NAMALWA (cell line): ENCODE data around the gene SMAD3.
A peak's percentile ranks its signal among the peaks of the same experiment; 100 is the strongest.
"Not testable (repeated sequence)": the region's sequence is repeated elsewhere in the genome, so short reads cannot be mapped to it uniquely, and the experiment has no call there.

ENCODE experiments used
- DNase-seq: peaks from one replicate; pipeline ENCODE4 v3.0.0-alpha.2; 2015; ENCODE audit warnings: low spot score

SMAD3 gene

DNA sequence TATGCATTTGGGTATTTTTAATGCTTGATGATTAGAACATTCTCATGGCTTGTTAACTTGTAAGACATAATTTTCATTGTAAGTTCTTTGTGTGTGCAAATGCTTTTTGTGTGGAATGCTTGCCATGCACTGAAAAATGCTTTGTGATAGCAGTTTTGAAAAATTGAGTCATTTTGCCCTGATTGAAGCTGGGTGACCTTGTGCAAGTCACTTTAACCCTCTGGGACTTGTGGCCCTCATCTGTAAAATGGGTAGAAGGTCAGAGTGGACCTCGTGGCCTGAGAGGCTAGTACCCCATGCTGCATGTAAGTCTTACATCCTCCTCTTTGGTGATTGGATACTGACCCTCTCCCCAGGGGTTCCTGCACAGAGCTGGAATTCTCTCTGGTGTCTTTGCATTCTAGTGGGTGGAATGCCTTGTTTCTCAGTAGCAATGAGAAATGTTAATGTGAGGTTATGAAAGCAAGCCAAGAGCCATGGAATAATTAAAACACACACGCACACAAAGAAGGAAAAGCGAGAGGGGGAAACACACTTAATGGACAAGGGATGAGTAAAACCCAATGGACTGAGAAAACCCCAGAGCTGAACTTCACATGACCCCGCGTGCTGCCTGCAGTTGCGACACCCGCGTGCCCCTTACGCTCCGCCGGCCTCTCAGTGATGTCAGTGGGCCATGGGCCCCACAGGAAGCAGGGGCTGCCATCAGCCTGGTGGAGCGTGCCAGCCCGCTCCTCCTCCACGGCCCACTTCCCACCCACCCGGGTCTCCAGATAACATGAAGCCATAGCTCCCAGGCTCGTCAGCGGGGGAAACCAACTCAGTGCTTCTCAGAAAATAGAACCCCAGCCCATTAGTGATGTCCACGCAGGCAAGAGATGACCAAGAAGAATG is 44.0 kb downstream of the SMAD3 start:
- DNase-seq, result peak; percentile 90

DNA sequence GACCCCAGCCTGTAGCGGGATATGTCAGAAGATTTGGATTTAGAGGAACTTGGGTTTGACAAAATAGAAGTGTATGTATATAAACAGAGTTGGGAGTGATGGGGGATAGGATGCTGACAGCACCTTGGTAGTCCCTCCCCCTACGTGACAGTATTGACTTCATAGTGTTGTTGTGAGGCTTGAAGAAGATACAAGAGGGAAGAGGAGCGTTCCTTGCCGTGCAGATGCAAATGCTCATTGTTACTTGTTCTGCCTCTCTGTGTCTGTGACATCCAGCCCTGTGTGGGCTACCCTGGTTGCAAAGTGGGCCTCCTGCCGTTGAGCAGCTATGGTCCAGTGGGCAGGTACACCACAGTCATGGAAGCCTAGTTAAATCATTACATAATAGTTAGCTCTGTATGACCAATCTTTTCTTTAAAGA is 45.0 kb downstream of the SMAD3 start:
- DNase-seq, result peak; percentile 71

DNA sequence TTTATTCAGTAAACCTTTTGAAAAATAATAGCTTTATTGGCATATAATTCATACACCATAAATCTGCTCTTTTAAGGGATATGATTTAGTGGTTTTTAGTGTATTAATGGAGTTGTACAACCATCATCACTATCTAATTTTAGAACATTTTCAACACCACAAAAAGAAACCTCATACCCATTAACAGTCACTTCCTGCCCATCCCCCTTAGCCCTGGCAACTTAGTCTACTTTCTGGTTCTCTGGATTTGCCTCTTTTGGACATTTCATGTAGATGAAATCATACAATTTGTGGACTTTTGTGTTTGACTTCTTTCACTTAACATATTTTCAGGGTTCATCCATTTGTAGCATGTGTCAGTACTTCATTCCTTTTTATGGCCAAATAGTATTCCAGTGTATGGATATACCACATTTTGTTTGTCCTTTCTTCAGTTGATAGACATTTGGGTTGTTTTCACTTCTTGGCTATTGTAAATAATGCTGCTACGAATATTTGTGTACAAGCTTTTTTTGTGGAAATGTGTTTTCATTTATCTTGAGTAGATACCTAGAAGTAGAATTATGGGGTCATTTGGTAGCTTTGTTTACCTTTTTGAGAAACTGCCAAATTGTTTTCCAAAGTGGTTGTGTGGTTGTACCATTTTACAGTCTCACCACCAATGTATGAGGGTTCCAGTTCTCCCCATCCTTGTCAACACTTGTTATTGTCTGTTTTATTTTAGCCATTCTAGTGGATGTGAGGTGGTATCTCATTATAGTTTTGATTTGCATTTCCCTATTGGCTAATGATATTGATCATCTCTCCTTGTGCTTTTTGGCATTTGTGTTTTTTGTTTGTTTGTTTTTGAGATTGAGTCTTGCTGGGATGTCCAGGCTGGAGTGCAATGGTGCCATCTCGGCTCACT is 45.8 kb downstream of the SMAD3 start:
- DNase-seq, result peak; percentile 39

DNA sequence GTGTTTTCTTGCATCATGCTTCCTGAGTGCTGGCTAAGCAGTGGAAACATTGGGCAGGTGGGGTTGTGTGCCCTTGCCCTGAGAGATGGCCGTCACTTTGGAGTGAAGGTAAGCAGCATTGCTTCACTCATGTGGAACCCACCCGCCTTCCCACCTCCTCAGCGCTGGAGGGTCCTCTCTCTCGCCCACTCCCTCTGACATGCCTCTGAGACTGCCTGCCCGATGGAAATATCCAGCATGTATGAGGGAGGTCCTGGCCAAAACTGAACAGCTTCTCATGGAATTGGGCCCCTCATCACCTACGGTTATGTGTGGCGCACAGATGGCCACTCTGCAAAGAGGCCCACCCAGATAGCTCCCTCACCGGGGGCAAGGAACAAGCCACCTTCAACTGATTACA is 48.6 kb downstream of the SMAD3 start:
- no peak for DNase-seq

DNA sequence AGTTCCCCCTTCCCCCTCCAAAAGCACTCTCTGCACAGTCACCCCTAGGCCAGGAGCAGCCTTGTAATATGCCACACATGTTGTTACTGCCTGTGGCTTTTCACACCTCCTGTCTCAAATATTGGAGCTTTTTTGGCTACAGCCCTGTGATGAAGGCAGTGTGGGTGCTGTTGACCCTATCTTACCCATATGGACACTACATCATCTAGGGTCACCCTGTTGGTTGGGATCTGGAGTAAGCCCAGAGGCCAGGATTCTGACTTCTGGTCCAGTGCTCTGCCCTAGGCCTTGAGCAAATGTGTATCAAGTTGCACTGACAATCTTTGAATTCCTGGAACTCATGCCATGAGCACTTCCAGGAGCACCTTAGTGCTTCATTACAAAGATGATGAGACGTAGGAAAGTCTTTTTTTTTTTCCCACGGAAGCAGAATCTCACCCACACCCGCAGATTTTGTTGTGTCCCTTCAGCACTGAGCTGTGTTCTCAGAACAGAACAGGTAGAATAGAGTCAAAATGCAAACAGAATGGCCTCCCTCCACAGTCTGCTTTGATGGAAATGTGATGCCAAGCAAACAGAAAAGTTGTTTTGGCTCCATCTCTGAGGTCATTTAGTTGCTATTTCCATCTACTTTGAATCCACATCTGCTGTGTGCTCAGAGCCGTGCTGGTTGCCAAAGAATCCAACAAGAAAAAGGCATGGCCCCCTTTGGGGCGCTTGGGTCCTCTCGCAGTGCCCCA is 49.6 kb downstream of the SMAD3 start:
- no peak for DNase-seq

DNA sequence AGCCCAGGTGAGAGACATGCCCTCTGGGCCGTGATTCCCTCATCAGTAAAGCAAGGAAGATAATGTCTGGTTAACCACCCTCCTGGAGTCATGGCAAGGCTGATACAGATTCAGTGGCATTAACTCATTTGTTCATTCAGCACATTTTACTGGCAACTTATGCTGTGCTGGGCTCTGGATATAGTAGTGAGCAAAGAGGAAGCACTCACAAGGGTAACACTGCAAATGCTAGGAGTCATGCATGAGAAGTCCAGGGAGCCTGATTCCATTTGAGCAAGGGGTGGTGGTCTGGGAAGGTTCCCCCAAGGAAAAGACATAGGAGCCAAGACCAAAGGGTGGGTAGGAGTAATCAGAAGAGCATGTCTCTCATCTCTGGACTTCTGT is 50.2 kb downstream of the SMAD3 start:
- no peak for DNase-seq

DNA sequence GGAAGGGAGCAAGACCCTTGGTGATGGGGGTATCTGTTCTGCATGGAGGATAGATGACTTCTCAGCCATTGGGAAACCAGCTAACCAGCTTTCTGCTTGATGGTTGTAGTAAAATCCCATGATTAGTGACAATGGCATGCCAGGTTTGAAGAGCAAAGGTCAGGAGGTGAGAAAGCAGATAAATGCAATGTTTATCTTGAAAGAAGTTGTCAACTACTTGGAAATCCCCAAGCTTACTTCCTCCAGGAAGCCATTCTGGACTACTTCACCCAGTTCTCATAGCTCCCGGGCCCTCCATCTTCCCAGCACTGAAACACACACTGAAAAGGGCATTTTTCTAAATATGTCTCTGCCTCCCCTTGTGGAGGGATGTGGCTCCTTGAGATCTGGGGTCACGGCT is 51.3 kb downstream of the SMAD3 start:
- DNase-seq, result no peak

DNA sequence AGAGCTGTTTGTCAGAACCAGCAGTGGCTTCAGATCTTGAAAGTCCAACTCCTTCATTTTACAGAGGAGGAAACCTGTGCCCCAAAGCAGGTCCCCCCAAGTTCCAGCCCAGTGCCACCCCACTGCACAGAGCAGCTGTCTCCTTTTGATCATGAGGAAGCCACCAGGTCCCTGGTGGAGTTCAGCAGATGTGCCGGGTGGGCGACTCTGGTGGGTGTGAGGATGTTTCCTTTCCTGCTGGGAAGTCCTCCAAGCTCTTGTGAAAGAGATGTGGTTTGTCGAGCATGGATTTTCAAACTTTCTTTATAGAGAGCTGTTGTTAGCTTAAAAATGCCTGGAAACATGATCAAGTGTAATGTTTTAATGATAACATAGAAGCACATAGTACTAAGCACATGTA is 52.0 kb downstream of the SMAD3 start:
- no peak for DNase-seq

DNA sequence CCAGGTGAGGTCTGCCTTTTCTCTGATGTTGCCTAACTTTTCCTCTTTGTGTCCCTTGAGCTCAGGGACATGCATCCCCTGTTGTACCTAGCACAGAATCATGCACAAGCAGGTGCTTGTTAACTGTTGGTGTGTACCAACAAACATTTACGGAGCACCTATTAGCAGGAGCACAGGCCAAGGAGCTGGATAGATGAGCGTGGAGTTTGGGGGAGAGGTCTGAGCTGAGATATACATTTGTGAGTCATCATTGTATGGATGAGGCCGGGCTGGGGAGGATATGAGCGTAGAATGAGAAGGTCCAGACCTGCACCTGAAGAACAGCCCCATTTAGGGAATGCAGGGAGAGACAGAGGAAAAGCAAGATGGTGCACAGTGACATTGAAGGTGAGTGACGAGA is 53.4 kb downstream of the SMAD3 start:
- no peak for DNase-seq

DNA sequence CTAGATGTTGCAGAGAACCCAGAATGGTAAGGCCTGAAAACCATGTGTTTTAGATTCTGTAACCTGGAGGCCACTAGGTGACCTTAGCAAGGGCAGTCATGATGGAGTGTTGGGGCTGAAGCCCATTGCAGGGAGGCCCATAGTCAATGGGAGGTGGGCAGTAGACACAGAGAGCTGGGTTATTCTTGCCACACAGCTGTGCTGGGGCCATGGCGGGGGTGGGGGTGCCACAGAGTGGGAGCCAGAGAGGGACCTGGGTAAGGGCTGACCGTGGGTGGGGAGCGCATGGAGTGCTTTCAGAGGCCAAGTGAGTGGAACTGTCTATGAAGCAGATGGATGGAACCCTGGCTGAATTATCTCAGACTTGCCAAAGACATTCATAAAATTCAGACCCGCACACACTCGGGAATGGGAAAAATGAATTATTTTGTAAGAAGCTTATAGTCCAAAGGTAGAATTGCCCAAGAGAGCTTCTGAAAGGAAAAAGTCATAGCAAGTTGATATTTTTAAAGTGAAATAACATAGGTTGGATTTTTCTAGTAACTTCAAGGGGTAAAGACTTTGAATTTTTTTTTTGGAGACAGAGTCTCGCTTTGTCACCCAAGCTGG is 53.9 kb downstream of the SMAD3 start:
- no peak for DNase-seq

DNA sequence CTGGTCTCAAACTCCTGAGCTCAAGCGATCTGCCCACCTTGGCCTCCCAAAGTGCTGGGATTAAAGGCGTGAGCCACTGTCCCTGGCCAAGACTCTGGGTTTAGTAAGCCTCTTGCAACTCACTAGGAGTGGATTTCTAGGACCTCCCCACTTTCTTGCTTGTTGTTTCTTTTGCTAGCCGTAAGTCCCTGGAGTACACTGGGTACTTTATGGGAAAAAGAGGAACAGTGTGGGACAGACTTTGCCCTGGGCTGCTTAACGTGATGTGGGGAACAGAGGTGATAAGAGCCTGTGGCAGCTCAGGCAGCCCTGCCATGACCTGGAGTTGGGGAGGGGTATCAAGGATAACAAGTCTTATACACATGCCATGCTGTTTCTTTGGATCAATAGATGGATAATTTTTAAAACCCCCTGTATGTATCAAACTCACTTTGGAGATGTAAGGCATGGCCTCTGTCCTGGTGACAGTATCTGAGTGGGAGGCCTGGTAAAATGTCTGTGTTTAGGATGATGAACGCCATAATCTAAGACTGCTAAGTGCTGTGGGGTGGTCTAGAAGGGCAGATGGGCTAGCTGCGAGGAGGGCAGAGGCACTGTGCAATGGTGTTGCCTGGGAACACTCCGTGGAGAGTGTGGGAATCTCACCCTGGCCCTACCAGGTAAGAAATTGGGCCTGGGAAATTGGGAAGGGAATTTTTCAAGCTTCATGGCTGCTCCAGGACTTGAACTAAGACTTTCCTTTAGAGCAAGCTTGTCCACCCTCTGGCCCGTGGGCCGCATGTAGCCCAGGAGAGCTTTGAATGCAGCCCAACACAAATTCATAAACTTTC is 54.8 kb downstream of the SMAD3 start:
- no peak for DNase-seq

DNA sequence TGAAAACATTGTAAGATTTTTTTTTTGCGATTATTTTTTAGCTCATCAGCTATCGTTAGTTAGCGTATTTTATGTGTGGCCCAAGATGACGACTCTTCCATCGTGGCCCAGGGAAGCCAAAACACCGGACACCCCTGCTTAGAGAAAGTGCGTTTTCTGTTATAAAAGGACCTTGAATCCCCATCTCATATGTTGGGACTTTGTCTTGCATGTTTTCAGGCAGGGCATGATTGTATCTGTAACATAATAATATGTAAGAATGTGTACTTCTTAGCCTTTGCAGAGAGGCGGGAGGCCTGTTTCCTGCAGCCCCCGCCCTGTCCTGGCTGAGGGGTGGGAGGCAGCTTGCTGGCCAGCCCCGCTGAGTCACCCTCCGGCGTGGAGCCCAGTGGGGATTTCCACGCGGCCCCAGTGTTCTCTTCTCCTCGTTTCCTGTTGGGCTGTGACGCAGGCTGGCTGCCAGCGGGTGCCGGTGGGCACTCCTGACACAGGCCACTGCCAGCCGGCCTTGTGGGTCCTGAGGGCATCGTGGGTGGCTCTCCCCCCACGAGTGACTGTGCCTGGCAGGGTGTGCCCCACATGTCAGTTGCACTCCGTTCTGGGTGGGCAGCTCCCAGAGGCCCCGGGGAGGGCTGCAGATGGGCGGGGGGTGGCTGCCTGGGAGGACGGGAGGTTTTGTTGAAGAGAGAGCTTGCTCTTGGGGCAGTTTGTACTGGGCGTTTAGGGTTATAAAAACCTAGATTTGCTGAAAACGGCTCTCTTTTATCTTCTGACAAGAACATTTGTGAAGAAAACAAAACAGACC is 55.6 kb downstream of the SMAD3 start:
- peak; percentile 69 for DNase-seq

DNA sequence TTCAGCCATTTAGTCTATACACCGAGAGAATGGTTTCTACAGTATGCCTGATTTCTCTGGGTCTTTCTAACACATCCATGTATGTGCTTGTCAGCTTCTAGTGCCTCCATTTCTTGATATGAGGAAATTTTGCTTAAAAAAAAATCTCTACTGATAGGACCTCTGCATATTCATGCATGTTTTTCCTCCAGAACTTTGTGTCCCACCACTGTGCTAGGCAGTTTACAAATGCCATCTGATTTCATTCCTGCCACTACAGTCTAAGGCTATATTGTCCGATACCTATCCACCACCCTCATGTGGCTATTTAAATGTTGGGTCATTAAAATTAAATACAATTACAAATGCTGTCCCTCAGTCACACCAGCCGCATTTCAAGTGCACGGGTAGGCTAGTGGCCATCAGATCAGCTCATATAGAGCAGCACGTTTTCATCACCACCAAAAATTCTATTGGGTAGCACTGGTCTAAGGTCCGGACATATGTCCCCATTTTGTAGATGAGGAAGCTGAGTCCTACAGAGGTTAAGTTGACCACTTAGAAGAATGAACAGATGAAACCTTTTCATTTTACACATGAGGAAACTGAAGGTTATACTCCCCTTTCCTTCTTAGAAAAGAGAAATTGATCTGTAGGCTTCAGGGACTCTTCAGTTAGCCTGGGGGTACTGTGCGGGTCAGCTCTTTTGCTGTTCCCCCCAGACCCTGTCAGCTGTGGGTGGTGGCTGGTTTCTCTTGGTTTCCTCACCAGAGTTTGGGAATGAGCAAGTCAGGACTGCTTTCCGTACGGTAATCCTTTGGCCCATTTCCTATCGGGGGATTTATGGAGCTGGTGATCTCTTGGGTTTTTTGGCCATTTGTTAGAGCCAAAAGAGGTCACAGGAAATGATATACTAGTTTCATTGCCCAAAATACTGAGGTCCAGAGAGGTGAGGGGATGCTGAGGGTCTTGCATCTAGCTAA is 56.5 kb downstream of the SMAD3 start:
- DNase-seq, result no peak

DNA sequence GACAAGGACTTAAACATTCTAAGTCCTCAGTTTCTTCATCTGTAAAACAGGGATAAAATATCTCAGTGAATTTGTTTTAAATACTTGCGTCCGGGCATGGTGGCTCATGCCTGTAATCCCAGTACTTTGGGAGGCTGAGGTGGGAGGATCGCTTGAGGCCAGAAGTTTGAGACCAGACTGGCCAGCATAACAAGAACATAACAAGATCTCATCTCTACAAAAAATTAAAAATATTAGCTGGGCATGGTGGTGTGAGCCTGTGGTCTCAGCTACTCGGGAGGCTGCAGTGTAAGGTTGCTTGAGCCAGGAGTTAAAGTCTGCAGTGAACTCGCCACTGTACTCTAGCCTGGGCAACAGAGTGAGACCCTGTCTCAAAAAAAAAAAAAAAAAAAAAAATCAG is 57.4 kb downstream of the SMAD3 start:
- DNase-seq, result not testable (repeated sequence)

DNA sequence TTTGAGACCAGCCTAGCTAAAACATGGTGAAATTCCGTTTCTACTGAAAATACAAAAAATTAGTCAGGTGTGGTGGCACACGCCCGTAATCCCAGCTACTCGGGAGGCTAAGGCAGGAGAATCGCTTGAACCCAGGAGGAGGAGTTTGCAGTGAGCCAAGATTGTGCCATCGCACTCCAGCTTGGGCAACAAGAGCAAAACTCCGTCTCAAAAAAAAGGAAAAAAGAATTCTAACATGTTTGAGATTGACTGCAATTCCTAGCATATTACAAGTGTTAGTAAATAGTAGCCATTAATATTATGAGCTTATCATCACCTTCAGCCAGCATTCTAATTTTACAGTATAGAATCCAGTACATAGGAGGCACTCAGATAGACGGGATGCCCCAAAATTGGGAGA is 57.9 kb downstream of the SMAD3 start:
- DNase-seq, result not testable (repeated sequence)

DNA sequence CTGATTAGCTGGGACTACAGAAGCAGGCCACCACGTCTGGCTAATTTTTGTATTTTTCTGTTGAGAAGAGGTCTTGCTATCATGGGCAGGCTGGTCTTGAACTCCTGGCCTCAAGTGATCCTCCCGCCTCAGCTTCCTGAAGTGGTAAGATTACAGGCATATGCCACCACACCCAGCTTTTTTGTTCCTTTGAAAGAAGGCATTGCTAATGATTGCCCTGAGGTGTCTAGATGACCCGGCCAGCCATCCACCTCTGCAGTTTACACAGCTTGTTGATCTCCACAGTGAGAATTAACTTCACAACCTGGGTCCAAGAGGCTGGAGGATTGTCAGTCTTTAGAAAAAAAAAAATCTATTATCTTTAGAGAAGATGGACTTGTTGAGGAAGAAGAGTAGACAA is 58.7 kb downstream of the SMAD3 start:
- DNase-seq, result no peak

DNA sequence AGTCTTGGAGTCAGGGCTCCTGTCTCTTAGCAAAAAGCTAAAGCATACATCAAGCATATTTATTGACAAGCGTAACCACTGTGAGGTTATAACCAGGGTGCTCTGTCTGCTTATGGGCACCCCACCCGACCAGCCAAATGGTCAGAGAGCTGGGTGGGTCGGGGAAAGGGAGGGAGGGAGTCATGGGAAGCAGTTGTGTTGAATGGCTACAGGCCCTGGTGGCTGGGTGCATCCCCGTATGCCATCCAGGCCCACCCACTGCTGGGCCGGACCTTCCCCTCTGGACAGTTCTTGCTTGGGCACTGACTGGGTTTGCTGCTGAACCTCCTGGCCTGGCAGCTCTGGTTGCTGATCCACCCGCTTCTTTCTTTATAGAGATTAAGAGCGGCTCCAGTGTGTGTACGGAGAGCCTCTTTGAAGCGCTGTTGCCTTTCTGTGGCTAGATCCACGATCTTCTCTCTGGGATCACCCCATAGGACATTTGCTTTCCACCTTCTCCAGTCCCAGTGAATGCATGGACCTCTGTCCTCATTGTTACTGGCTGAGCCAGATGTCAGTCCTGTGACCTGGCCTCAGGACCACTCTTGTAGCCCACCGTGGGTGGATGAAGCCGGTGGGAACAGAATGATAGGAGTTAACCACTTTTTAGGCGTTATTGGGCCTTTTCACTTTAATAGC is 59.6 kb downstream of the SMAD3 start:
- DNase-seq, result no peak
